Epidermal melanocyte (primary cell): ENCODE data around the gene SPSB3.
A peak's percentile ranks its signal among the peaks of the same experiment; 100 is the strongest.

ENCODE experiments used
- DNase-seq: peaks from one replicate; pipeline ENCODE4 v3.0.0; 2011; ENCODE audit warnings: low spot score; ENCODE audit not compliant: insufficient read length

The SPSB3 gene

GRCh38 chr16:1782408-1783264 is at the start of gene SPSB3, which contains the start of gene NUBP2:
SPSB3 (minus strand) TSS chr16:1782571; CDS start chr16:1781483, 1,088 bp downstream.
NUBP2 (plus strand) TSS chr16:1782960; CDS start chr16:1783021, 61 bp downstream.
- DNase-seq = peak; percentile 100

- DNase-seq = no peak
Measured at GRCh38 chr16:1831186-1832075, 49.1 kb upstream of the SPSB3 start.

GRCh38 chr16:1830213-1830612 is 47.8 kb upstream of the SPSB3 start:
- no peak for DNase-seq

DNA sequence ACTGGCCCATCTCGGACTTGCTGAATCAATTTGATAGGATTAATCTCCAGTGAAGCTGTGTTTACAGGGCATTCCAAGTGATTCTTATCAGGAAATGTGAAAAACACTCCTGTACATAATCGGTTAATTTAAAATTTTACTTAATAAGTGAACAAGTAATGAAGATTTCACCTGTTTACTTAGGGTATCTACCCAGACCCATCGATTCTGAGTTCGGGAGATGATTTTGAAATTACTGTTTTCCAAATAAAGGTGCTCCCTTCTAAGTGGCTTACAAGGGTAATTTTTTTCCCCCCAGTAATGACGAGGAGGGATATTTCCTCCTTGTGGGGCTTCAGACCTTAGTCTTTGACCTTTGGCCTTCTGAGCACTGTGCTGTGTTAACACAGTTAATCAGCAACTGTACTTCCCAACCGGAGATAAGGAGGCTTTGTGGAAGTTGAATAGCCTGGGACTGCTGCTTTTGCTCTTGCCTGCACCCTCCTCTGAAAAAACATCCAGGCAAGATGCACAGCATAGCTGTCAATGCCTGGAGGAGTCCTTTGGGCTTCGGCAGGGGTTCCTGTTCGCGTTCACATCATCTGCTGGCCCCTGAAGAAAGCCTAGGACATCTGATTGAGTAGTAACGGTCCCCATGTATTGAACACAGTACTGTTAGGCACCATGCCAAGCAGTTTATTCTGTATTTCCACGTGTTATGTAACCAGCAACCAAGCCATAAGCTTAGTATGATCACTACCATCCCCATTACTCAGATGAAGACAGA is 46.5 kb upstream of the SPSB3 start:
- DNase-seq = no peak

DNA sequence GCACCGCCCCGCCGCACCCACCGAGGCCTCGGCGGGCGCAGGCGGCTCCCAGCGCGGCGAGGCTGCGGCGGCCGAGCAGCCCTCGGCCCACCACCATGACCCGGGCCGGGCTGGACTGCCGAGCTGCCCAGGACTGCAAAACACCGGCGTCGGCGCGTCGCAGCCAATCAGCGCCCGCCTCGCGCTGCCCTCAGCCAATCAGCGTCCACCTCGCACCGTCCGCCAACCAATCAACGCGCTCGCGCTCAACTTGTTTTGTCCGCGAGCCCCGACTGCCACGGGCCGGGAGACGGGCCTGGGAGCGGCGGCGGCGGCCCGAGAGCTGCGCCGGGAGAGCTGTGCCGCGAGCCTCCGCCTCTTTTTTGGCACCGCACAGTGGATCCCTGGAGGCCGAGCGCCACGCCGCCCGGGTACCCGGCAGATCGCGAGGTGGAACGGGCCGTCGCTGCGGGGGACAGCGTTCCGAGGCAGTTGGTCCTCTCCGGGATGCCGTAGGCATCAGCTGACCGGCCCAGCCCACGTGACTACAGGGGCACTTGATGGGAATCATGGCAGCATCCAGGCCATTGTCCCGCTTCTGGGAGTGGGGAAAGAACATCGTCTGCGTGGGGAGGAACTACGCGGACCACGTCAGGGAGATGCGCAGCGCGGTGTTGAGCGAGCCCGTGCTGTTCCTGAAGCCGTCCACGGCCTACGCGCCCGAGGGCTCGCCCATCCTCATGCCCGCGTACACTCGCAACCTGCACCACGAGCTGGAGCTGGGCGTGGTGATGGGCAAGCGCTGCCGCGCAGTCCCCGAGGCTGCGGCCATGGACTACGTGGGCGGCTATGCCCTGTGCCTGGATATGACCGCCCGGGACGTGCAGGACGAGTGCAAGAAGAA is 44.6 kb upstream of the SPSB3 start, which contains the start of the genes FAHD1 and HAGH:
TSS of gene FAHD1 (plus strand) at position 516 of the 883 bp plus-strand sequence. CDS start at position 549, 33 bp downstream.
TSS of gene HAGH (minus strand) at position 135 of the 883 bp plus-strand sequence. CDS start at position 97, 38 bp downstream.
- peak; percentile 99 for DNase-seq

DNA sequence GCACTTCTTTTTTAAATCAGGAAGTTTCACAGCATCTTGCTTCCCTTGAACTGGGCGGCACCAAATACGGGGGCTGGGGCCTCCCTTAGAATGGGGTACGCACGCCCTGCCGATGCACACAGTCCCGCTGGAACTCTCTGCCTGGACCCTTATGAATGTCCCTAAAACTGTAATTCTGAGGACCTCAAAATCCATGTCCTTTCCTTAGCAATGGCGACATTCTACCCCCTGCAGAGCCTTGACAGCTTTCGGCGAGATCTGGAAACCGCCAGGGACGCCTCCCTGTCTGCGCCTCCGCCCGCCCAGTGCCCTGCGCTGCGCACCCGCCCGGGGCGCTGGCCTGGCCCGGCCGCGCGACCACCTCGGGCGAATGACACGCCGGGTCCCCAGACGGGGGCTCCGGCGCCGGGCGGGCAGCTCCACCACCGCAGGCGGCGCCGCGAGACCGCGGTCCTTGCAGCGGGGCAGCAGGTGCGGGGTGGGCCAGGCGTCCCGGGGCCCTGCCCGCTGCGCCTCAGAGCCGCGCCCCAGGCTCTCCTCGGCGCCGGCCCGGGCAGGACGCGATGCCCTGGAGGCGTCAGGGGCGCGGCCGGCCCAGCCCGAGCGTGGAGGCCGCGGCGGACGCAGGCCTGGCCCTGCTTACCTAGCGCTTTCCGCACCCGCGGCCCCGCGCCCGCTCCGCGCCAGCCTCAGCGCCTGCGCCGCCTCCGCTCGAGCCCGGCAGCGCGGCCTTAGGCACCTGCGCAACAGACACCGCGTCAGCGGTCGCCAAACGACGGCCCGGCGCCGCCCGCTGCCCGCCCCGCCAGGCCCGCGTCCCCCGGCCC is 43.7 kb upstream of the SPSB3 start:
- DNase-seq = no peak

DNA sequence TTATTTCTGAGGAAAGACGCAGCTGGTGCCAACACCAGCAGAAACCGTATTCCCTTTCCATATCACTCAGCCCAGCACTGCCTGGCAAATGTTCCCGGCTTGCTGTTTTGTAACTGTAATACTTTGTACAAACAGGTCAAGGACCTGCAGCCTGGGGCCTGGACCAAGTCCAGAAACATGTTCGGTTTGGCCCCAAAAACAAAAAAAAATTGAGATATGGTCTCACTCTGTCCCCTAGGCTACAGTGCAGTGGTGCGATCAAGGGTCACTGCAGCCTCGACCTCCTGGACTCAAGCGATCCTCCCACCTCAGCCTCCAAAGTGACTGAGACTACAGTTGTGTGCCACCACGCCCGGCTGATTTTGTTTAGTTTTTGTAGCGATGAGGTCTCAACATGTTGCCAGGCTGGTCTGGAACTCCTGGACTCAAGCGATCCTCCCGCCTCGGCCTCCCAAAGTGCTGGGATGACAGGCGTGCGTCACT is 43.1 kb upstream of the SPSB3 start:
- no peak for DNase-seq

DNA sequence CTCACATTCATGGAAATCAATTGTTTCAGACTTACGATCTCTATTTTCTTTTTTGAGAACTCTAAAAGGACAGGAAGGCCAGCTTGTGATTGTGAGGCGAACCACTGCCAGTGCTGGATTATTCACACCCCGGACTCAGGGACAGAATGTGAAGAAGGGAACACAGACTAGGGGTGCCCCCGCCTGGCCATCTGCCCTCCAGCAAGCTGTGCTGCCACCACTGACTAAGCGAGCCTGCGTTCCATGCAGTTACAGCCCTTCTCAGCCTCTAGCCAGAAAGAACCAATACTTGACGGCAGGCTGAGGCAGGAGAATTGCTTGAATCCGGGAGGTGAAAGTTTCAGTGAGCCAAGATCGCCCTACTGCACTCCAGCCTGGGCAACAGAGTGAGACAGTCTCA is 41.5 kb upstream of the SPSB3 start:
- DNase-seq = no peak

GRCh38 chr16:1822801-1823200 is 40.4 kb upstream of the SPSB3 start:
- DNase-seq = no peak

DNA sequence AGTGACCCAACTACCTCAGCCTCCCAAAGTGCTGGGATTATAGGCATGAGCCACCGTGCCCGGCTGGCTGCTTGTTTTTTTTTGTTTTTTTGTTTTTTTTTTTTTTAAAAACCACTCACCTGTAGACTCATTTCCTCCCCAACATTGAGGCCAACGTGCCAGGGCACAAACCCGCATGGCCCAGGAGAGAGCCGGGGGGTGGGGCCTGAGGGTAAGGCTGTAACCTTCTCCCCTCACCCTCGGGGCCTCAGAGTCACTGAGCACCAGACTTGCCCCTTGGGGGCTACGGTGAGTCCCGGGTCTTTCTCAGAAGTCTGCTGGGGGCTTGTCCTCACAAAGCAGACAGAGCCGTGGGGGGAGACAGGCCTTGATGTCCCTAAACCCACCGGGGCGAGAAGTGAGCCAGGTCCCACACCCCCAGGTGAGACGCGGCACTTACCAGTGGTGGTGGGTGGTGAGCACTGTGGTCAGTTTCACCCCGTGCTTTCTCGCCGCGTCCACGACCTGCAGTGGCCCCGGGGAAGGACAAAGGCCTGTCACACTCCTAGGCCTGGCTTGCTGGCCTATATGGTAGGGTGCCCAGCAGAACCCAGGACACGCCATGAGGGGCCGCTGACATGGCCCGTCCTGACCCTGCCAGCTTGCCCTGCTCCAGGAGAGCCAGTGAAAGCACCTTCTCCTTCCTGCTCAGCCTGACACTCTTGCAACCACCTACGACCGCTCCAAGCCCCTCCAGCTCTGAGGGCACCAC is 39.7 kb upstream of the SPSB3 start:
- no peak for DNase-seq

GRCh38 chr16:1820946-1821290 is 38.5 kb upstream of the SPSB3 start:
- no peak for DNase-seq

DNA sequence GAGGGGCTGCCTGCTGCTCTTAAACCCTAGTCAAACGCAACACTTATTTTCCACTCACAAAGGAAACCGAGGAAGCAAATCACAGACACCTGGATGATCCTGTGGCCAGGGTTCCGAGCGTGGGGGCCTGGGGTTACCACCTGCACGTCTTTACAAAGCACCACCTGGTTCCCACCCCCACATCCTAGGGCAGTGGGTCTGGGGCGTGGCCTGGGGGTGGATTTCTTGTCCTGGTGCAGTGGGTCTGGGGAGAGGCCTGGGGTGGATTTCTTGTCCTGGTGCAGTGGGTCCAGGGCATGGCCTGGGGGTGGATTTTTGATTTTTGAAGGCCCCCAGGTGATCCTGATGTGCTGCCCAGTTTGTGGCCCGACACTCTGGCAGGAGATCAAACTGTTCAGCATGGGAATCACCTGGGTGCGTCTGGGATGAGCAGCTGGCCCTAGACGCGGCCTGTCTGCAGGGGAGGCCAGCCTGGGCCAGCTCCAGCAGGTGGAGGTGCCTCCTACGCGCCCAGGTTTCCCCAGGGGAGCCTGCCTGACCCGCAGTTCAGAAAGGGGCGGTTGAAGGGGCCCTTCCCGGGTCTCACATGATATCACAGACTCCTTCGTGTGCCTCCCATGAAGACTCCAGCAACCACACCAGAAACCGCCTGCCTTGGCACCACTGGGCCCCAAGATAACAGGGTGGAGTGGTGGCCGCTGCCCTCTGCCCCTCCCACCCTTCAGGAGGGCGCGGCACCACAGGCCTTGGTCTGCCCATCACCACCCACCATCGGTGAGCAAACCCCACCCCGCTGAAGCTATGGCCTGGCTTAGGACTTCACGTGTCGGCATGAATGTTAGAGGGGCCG is 38.0 kb upstream of the SPSB3 start:
- DNase-seq = no peak

DNA sequence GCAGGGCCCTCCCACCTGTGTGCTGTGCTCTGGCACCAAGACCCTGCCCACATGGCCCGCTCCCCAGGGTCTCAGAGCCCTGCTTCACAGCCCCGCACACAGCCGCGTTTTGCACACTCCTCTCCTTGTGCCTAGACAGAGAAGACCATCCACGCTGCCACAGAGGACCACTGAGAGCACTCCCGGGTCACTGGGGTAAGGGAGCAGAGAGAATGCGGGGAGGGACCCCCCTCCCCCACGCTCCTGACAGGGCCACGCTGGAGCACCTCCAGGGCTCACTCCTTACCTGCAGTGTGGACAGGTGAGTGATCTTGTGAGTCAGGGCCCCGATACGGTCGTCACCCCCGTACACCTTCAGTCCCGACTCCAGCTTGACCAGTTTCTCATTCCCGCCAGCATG is 37.2 kb upstream of the SPSB3 start:
- no peak for DNase-seq

DNA sequence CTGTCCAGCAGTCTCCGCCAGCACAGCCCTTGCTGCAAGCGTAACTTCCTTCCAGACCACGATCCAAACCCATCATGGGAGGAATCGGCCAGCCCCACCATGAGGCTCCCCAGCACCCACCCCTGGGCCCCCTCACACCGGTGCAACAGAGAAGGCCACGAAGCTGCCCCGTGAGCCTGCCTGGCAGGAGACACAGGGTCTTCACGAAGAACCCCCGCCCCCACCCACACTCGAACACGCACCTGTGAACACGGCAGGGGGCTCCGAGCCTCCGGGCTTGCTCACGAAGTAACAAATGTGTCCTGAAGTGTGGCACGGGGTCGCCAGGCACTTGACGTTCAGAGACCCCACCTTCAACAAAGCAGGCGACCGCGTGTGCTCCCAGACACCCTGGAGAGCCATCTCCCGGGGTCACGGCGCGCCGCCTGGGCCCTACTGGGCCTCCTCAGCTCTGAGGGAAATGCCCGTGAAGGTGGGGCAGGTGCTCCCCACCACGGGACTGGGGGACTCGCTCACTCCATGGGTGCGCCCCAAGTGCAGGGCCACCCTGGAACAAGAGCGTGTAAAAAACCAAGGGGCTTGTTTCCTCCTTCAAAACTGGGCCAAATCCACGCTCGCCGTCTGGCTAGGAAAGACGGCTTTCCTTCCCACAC is 36.6 kb upstream of the SPSB3 start:
- no peak for DNase-seq

DNA sequence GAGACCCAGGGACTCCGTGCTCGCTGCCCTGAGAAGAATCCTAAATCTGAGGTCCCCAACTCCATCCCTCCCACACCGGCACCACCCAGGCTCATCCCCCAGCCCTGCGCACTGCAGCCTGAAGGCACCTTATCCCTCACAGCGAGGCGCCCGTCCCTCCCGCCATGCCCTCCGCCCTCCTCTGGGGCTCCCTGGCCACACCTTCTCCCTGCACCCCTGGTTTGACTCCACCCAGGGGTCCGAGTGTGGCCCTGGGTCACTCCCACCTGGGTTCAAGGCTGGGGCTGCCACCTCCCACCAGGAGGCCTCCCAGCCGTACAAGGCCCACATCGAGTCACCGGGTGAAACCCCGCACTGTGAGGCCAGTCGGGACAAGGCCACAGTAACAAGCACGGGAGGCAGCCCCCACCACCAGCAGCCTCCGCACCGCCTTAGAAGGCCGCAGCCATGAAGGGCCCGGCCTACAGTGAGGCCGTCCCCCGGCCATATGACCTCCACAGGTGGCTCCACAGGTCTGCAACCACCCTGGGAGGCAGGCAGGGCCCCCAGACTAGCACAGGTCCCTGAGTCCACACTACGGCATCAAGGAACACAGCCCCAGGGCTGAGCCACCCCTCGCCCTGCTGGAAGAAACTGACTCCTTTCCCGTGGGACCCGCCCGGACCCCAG is 36.0 kb upstream of the SPSB3 start:
- DNase-seq = no peak

DNA sequence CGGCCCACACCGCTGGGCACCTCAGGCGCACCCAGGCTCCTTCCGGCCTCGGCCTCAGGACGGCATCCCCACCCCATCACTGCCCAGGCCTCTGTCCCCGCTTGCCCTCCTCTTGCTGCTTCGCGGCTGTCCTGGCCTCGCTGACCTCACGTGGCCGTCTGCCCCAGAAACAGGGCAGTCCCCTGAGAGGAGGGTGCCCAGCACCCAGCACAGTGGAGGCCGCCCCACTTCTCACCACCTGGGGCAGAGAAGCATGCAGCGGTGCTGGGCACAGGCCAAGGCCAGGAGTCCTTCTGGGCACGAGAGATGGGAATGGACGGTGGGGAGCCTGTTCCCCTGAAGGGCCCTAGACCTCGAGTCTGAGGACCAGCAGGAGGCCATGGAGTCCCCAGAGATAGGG is 35.3 kb upstream of the SPSB3 start:
- DNase-seq = no peak

- DNase-seq = no peak
Measured at GRCh38 chr16:1817276-1817589, 34.9 kb upstream of the SPSB3 start.
